Omental fat pad (tissue), 4 donors: Measurements from ENCODE around the gene UBR3. TPM values are rescaled to one million over a fixed set of nuclear protein-coding genes. Genes with fewer than 3 reads are reported as not detected.

Experiments
- ATAC-seq: fragments of 150-250 bp; one replicate; pipeline ENCODE4 v1.9.1; 2016; ENCODE audit warnings: mild to moderate bottlenecking, moderate library complexity; ENCODE audit not compliant: low FRiP score
- DNase-seq: peaks from one replicate; pipeline ENCODE4 v3.0.0-alpha.2; 2019; ENCODE audit warnings: low spot score
- CTCF ChIP-seq, 3 donors: fragments of 450-650 bp; IDR thresholded peaks; one replicate each; pipeline ENCODE4 v1.5.1; 2016 to 2017; ENCODE audit warnings: antibody characterized with exemption in 3 of 3, mild to moderate bottlenecking in 3 of 3, moderate library complexity in 2 of 3
- total RNA-seq, 4 donors: library from RNA; depleted of rRNA; stranded (reverse); fragments of >200 nt; gene quantifications; one replicate each; pipeline ENCODE4 v1.1.0, GENCODE V29; 2016

The UBR3 gene
- total RNA-seq, 4 donors from 2014 or later = 59.2 to 90.3 (median 64.0) TPM

DNA sequence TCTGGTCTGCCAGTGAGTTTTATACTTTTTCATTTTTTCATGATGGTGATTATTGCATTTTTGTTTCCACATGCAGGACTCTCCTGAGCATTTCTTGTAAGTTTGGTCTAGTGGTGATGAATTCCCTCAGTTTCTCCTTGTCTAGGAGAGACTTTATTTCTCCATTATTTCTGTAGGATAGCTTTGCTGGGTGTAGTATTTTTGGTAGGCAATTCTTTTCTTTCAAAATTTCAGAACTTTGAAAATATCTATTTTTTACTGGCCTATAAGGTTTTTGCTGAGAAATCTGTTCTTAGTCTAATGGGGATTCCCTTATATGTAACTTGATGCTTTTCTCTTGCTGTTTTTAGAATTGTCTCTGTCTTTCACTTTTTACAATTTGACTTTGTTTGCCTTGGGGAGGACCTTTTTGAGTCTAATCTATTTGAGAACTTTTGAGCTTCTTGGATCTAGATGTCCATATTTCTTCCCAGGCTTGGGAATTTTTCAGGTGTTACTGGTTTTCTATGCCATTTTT, 149.1 kb downstream of the UBR3 start:
- TF ChIP-seq CTCF (IDR thresholded peaks at IDR 0.05) = no peak
- ATAC-seq (no peak), DNase-seq (no peak)

- no peak for ATAC-seq
- no peak for DNase-seq
- TF ChIP-seq CTCF (IDR thresholded peaks at IDR 0.05) = no peak
These were observed 150.3 kb downstream of the UBR3 start for GRCh38 chr2:169977530-169977929.

GRCh38 chr2:169978402-169979017, 151.3 kb downstream of the UBR3 start:
- DNase-seq (no peak), ATAC-seq (no peak)
- no peak for TF ChIP-seq CTCF (IDR thresholded peaks at IDR 0.05)

GRCh38 chr2:169979025-169979424, 151.8 kb downstream of the UBR3 start:
- TF ChIP-seq CTCF (IDR thresholded peaks at IDR 0.05) = no peak
- ATAC-seq = no peak

DNA sequence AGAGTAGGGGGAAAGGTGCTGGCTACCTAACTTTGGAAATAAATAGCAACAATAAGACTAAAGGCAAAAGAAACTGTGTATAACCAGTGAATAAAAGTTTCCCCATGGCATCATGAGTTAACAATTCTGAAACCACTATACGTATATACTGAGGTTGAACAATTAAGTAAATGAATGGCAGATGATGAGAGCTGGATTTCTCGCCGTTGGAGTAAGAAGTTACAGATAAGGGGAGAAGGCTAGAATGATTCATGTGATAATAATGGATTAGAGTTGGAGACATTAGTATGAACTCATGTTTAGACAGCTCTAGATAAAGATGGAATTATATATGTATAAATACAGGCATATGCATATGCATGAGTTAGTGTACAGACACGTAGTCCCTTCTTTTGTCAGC, 152.7 kb downstream of the UBR3 start:
- TF ChIP-seq CTCF (IDR thresholded peaks at IDR 0.05) = no peak
- no peak for ATAC-seq
- DNase-seq = no peak

More at GRCh38 chr2:169979025-169979424, 151.8 kb downstream of the UBR3 start:
- DNase-seq = no peak

DNA sequence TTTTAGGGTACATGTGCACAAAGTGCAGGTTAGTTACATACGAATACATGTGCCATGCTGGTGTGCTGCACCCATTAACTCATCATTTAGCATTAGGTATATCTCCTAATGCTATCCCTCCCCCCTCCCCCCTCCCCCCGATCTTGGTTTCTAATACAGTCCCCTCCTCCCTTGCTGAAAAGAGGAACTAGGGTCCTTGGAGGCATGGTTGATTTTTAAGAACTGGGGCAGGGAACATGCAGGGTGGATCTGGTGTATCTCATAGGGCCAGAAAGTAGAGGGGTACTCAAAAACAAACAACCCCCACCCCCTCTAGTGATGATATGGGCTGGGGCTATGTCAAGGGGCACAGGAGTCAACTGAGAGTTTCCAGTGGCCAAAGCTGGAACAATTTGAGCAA, 153.4 kb downstream of the UBR3 start:
- DNase-seq = no peak
- ATAC-seq = no peak
- no peak for TF ChIP-seq CTCF (IDR thresholded peaks at IDR 0.05)

GRCh38 chr2:169982929-169983328, 155.7 kb downstream of the UBR3 start:
- ATAC-seq (no peak), DNase-seq (no peak)
- TF ChIP-seq CTCF (IDR thresholded peaks at IDR 0.05) = no peak
